Neural cell (in vitro differentiated cells): ENCODE data around the gene NCOA5. TPM values are rescaled to one million over a fixed set of nuclear protein-coding genes. Genes with fewer than 3 reads are reported as not detected.

Experiments
- H2AFZ ChIP-seq: fragments of 200-600, 300-800 bp; sonication (generic), shearing (Covaris generic); 2 replicates; pipeline ENCODE4 v1.6.0; 2014; ENCODE audit warnings: low read depth, mild to moderate bottlenecking, antibody characterized with exemption, low read length, moderate library complexity
- H3F3A ChIP-seq: fragments of 200-600 bp; shearing (Covaris generic); 2 replicates; pipeline ENCODE4 v1.6.1; 2016; ENCODE audit warnings: mild to moderate bottlenecking, moderate library complexity, mixed read lengths, antibody characterized with exemption, low read length; ENCODE audit not compliant: insufficient read depth, poor library complexity, severe bottlenecking
- H3K27ac ChIP-seq: fragments of 200-600, 300-800 bp; sonication (generic), shearing (Covaris generic); 2 replicates; pipeline ENCODE4 v1.5.1; 2014; ENCODE audit warnings: mild to moderate bottlenecking, low read length, moderate library complexity
- H3K27me3 ChIP-seq: fragments of 300-800, 200-600 bp; sonication (generic), shearing (Covaris generic); 2 replicates; pipeline ENCODE4 v1.6.0; 2014; ENCODE audit warnings: mild to moderate bottlenecking, low read depth, low read length, moderate library complexity; ENCODE audit not compliant: insufficient read depth
- H3K36me3 ChIP-seq: fragments of 300-800, 200-600 bp; sonication (generic), shearing (Covaris generic); 2 replicates; pipeline ENCODE4 v1.5.1; 2014; ENCODE audit warnings: mild to moderate bottlenecking, antibody characterized with exemption, low read length, moderate library complexity; ENCODE audit not compliant: insufficient read depth
- H3K4me2 ChIP-seq: fragments of 300-800, 200-600 bp; sonication (generic), shearing (Covaris generic); 2 replicates; pipeline ENCODE4 v1.6.0; 2014; ENCODE audit warnings: mild to moderate bottlenecking, low read length
- H3K4me3 ChIP-seq: fragments of 300-800, 200-600 bp; sonication (generic), shearing (Covaris generic); 2 replicates; pipeline ENCODE4 v1.5.1; 2014; ENCODE audit warnings: mild to moderate bottlenecking, low read length, moderate library complexity
- H3K79me2 ChIP-seq: fragments of 200-600 bp; shearing (Covaris generic); replicated peaks from 2 replicates; pipeline ENCODE4 v1.6.0; 2014; ENCODE audit warnings: mild to moderate bottlenecking, low read length, moderate library complexity; ENCODE audit not compliant: insufficient read depth
- H3K9ac ChIP-seq: fragments of 300-800, 200-600 bp; sonication (generic), shearing (Covaris generic); 2 replicates; pipeline ENCODE4 v1.6.1; 2016; ENCODE audit warnings: mild to moderate bottlenecking, low read length, mixed read lengths
- H3K9me2 ChIP-seq: fragments of 200-600 bp; shearing (Covaris generic); 2 replicates; pipeline ENCODE4 v1.6.1; 2016; ENCODE audit warnings: mild to moderate bottlenecking, low read length, mixed read lengths; ENCODE audit not compliant: insufficient read depth
- H3K9me3 ChIP-seq: fragments of 200-600, 300-800 bp; sonication (generic), shearing (Covaris generic); 2 replicates; pipeline ENCODE4 v1.6.1; 2016; ENCODE audit warnings: mild to moderate bottlenecking, mixed run types, low read length, moderate library complexity, mixed read lengths
- H4K20me1 ChIP-seq: fragments of 200-600 bp; shearing (Covaris generic); 2 replicates; pipeline ENCODE4 v1.6.1; 2016; ENCODE audit warnings: mild to moderate bottlenecking, mixed run types; ENCODE audit not compliant: insufficient read depth
- CTCF ChIP-seq: fragments of 450-650 bp; IDR thresholded peaks from 2 replicates; pipeline ENCODE4 v1.5.1; 2014; ENCODE audit warnings: antibody characterized with exemption, mild to moderate bottlenecking, moderate library complexity; ENCODE audit not compliant: poor library complexity, severe bottlenecking
- EP300 ChIP-seq: fragments of 450-650 bp; conservative IDR thresholded peaks from 2 replicates; pipeline ENCODE4 v1.6.1; 2014; ENCODE audit warnings: antibody characterized with exemption, mild to moderate bottlenecking, moderate library complexity; ENCODE audit not compliant: poor library complexity, severe bottlenecking
- EZH2 ChIP-seq: fragments of 200-600, 300-800 bp; shearing (Covaris generic), sonication (generic); IDR thresholded peaks from 2 replicates; pipeline ENCODE4 v1.6.1; 2014; ENCODE audit warnings: antibody characterized with exemption, low read length, borderline replicate concordance, mild to moderate bottlenecking; ENCODE audit not compliant: insufficient read depth, poor library complexity, severe bottlenecking
- MXI1 ChIP-seq: fragments of 450-650 bp; conservative IDR thresholded peaks from 2 replicates; pipeline ENCODE4 v1.6.1; 2014; ENCODE audit warnings: antibody characterized with exemption, mild to moderate bottlenecking; ENCODE audit not compliant: poor library complexity, severe bottlenecking
- POLR2AphosphoS5 ChIP-seq: IDR thresholded peaks from 2 replicates; pipeline ENCODE4 v1.6.1; 2012
- RAD21 ChIP-seq: fragments of 450-650 bp; conservative IDR thresholded peaks from 2 replicates; pipeline ENCODE4 v1.6.1; 2014; ENCODE audit warnings: antibody characterized with exemption, mild to moderate bottlenecking, moderate library complexity
- REST ChIP-seq: IDR thresholded peaks from 2 replicates; pipeline ENCODE4 v1.6.1; 2012; ENCODE audit warnings: borderline replicate concordance
- SMC3 ChIP-seq: fragments of 450-650 bp; conservative IDR thresholded peaks from 2 replicates; pipeline ENCODE4 v1.6.1; 2014; ENCODE audit warnings: antibody characterized with exemption, mild to moderate bottlenecking, moderate library complexity; ENCODE audit not compliant: poor library complexity
- TAF1 ChIP-seq: IDR thresholded peaks from 2 replicates; pipeline ENCODE4 v1.6.1; 2012; ENCODE audit warnings: low read depth
- polyA plus RNA-seq: library from polyadenylated mRNA; depleted of rRNA; stranded (reverse); fragments of >200 nt; gene quantifications from 2 replicates; pipeline ENCODE4 v1.2.3, GENCODE V29; 2014

Gene NCOA5
- polyA plus RNA-seq, 1 donor from 2014 or later = 29.9 TPM

GRCh38 chr20:46051556-46052308, 38.0 kb downstream of the NCOA5 start:
- H3K79me2 ChIP-seq = no peaks in the 10 kb centered on the region
- H3K4me3 ChIP-seq = no peak overlapping the region
- H3K27ac ChIP-seq = no peak overlapping the region
- H3K4me2 ChIP-seq = no peak overlapping the region
- H3K27me3 ChIP-seq = peaks cover 8% of the 10 kb centered on the region
- H2AFZ ChIP-seq = no peak overlapping the region
- H3K9ac ChIP-seq = no peak overlapping the region
- H3K9me2 ChIP-seq = no peaks in the 10 kb centered on the region
- no peaks in the 10 kb centered on the region for H4K20me1 ChIP-seq
- H3K9me3 ChIP-seq = no peaks in the 10 kb centered on the region
- H3K36me3 ChIP-seq = peaks cover 12% of the 10 kb centered on the region
- no peaks in the 10 kb centered on the region for H3F3A ChIP-seq
- TF ChIP-seq REST = no peak
- no peak for TF ChIP-seq MXI1
- no peak for TF ChIP-seq EZH2
- TF ChIP-seq CTCF = no peak
- no peak for TF ChIP-seq POLR2AphosphoS5
- no peak for TF ChIP-seq RAD21
- TF ChIP-seq SMC3 = no peak
- TF ChIP-seq EP300 = no peak
- TF ChIP-seq TAF1 = no peak

GRCh38 chr20:46050885-46051284, 38.9 kb downstream of the NCOA5 start:
- Histone ChIP-seq H4K20me1 (no peaks in the 10 kb centered on the region), H3K4me3 (no peak overlapping the region), H2AFZ (no peak overlapping the region), H3K27ac (no peak overlapping the region), H3K79me2 (no peaks in the 10 kb centered on the region), H3K4me2 (no peak overlapping the region), H3K27me3 (no peaks in the 10 kb centered on the region), H3F3A (no peaks in the 10 kb centered on the region), H3K9me2 (no peaks in the 10 kb centered on the region), H3K36me3 (peaks cover 15% of the 10 kb centered on the region), H3K9me3 (no peaks in the 10 kb centered on the region), H3K9ac (no peak overlapping the region)
- TF ChIP-seq TAF1 (no peak), EZH2 (no peak), RAD21 (no peak), SMC3 (no peak), CTCF (no peak), REST (no peak), EP300 (no peak), POLR2AphosphoS5 (no peak), MXI1 (no peak)
